ENCODE results near the gene FUZ.

- no peak for TF ChIP-seq CTCF (IDR thresholded peaks at IDR 0.05 in 2 of 3, conservative IDR thresholded peaks at IDR 0.05 in 1 of 3; ENCODE audit: borderline replicate concordance in 1 of 3, insufficient read depth in 1 of 3, low read depth in 2 of 3, low read length in 2 of 3)
- peak; percentile 46; the same call in 1 of the 2 replicates for TF ChIP-seq POLR2AphosphoS5 (IDR thresholded peaks at IDR 0.05; ENCODE audit: low read depth, low read length)
- TF ChIP-seq EZH2 (IDR thresholded peaks at IDR 0.05) = no peak
- no peak for TF ChIP-seq EGR1 (IDR thresholded peaks at IDR 0.05; ENCODE audit: low read depth)
- no peak for TF ChIP-seq POLR2A (IDR thresholded peaks at IDR 0.05; ENCODE audit: borderline replicate concordance, extremely low read depth, insufficient read depth, insufficient read length)
- no peak for TF ChIP-seq MAX (IDR thresholded peaks at IDR 0.05)
- TF ChIP-seq ATF3 (IDR thresholded peaks at IDR 0.05) = no peak
- no peak for TF ChIP-seq YY1 (IDR thresholded peaks at IDR 0.05; ENCODE audit: extremely low read depth, insufficient replicate concordance, low read depth, low read length)
- no peak for TF ChIP-seq CEBPB (IDR thresholded peaks at IDR 0.05; ENCODE audit: low read depth)
- no peak for TF ChIP-seq TCF7L2 (IDR thresholded peaks at IDR 0.05; ENCODE audit: borderline replicate concordance, extremely low read depth, insufficient read depth, insufficient read length)
- TF ChIP-seq JUND (IDR thresholded peaks at IDR 0.05) = no peak
Measured at GRCh38 chr19:49766930-49767299, 46.2 kb downstream of the FUZ start, which contains the start of gene AP2A1.

All from HCT116 (cell line).